Rectal smooth muscle tissue (tissue), 1 donor: ENCODE results near the gene ZNF117.

Experiments used
- H3K27ac ChIP-seq: one replicate; pipeline ENCODE4 v1.7.0; 2013; ENCODE audit warnings: low read depth, low read length, inconsistent platforms
- H3K27me3 ChIP-seq: one replicate; pipeline ENCODE4 v1.7.0; 2013; ENCODE audit warnings: low read length; ENCODE audit not compliant: control insufficient read depth, insufficient read depth
- H3K36me3 ChIP-seq: one replicate; pipeline ENCODE4 v1.7.0; 2013; ENCODE audit warnings: low read length; ENCODE audit not compliant: control insufficient read depth, insufficient read depth
- H3K4me1 ChIP-seq: one replicate; pipeline ENCODE4 v1.7.0; 2013; ENCODE audit warnings: low read length; ENCODE audit not compliant: control insufficient read depth, insufficient read depth
- H3K4me3 ChIP-seq: one replicate; pipeline ENCODE4 v1.7.0; 2013; ENCODE audit warnings: low read length
- H3K9ac ChIP-seq: one replicate; pipeline ENCODE4 v1.7.0; 2013; ENCODE audit warnings: low read length

Gene ZNF117

GRCh38 chr7:65006094-65006992 lies 15.5 kb upstream of the ZNF117 start, which contains the start of gene ERV3-1:
TSS of gene ERV3-1 (minus strand) at chr7:65006687. CDS start at chr7:64993026, 13,661 bp downstream.
- Histone ChIP-seq H3K4me1 (peaks cover 5% of the 10 kb centered on the region), H3K9ac (peak within 1 kb of the TSS; percentile 75), H3K4me3 (peak within 1 kb of the TSS; percentile 92), H3K36me3 (no peaks in the 10 kb centered on the region), H3K27me3 (no peaks in the 10 kb centered on the region), H3K27ac (peak within 1 kb of the TSS; percentile 92)

GRCh38 chr7:65004575-65004974 lies 13.7 kb upstream of the ZNF117 start:
- Histone ChIP-seq H3K4me1 (peaks cover 5% of the 10 kb centered on the region), H3K4me3 (no peak overlapping the region)

DNA sequence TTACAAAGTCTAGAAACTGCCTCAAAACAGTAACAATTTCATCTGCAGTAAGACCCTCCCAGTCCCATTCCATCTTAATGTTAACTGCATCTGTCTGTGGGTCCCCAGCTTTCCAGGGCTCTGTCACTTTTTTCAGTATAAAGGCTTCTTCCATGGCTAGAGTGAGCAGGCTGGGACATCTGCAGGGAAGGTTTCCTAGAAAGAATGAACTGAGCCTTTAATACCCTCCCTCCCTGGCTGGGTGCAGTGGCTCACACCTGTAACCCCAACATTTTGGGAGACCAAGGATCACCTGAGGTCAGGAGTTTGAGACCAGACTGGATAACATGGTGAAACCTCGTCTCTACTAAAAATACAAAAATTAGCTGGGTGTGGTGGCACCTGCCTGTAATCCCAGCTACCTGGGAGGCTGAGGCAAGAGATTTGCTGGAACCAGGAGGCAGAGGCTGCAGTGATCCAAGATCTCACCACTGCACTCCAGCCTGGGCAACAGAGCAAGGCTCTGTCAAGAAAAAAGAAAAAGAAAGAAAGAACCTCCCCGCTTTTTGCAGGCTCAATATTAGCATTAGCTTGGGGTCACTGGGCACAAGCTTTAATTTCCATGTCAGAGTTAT lies 12.2 kb upstream of the ZNF117 start:
- Histone ChIP-seq H3K36me3 (no peaks in the 10 kb centered on the region), H3K27me3 (no peaks in the 10 kb centered on the region), H3K9ac (no peak overlapping the region), H3K4me3 (no peak overlapping the region), H3K4me1 (peaks cover 10% of the 10 kb centered on the region), H3K27ac (no peak overlapping the region)

More at GRCh38 chr7:65004575-65004974, 13.7 kb upstream of the ZNF117 start:
- no peaks in the 10 kb centered on the region for H3K27me3 ChIP-seq
- H3K27ac ChIP-seq: no peak overlapping the region
- no peaks in the 10 kb centered on the region for H3K36me3 ChIP-seq
- no peak overlapping the region for H3K9ac ChIP-seq

GRCh38 chr7:65001291-65001814 lies 10.5 kb upstream of the ZNF117 start:
- Histone ChIP-seq H3K4me1 (peaks cover 10% of the 10 kb centered on the region), H3K36me3 (no peaks in the 10 kb centered on the region), H3K27me3 (no peaks in the 10 kb centered on the region), H3K27ac (no peak overlapping the region), H3K9ac (no peak overlapping the region), H3K4me3 (no peak overlapping the region)

- Histone ChIP-seq H3K27ac (peak overlapping the region; percentile 69), H3K9ac (no peak overlapping the region), H3K36me3 (no peaks in the 10 kb centered on the region), H3K4me3 (no peak overlapping the region), H3K4me1 (peaks cover 5% of the 10 kb centered on the region), H3K27me3 (no peaks in the 10 kb centered on the region)
Observed at GRCh38 chr7:64999165-65000004, 8.5 kb upstream of the ZNF117 start.

- peaks cover 5% of the 10 kb centered on the region for H3K4me1 ChIP-seq
- H3K4me3 ChIP-seq: no peak overlapping the region
- no peaks in the 10 kb centered on the region for H3K36me3 ChIP-seq
Observed at GRCh38 chr7:64998865-64999164, 8.0 kb upstream of the ZNF117 start.

GRCh38 chr7:64997927-64998391 lies 7.1 kb upstream of the ZNF117 start:
- H3K9ac ChIP-seq: no peak overlapping the region

More at GRCh38 chr7:64998865-64999164, 8.0 kb upstream of the ZNF117 start:
- Histone ChIP-seq H3K27me3 (no peaks in the 10 kb centered on the region), H3K27ac (peak overlapping the region; percentile 69), H3K9ac (no peak overlapping the region)

GRCh38 chr7:64997164-64997908 lies 6.5 kb upstream of the ZNF117 start:
- Histone ChIP-seq H3K27me3 (no peaks in the 10 kb centered on the region), H3K27ac (peak overlapping the region; percentile 69), H3K4me1 (peaks cover 5% of the 10 kb centered on the region), H3K9ac (no peak overlapping the region), H3K36me3 (no peaks in the 10 kb centered on the region), H3K4me3 (no peak overlapping the region)

More at GRCh38 chr7:64997927-64998391, 7.1 kb upstream of the ZNF117 start:
- no peaks in the 10 kb centered on the region for H3K36me3 ChIP-seq
- no peaks in the 10 kb centered on the region for H3K27me3 ChIP-seq
- peaks cover 5% of the 10 kb centered on the region for H3K4me1 ChIP-seq
- no peak overlapping the region for H3K4me3 ChIP-seq
- peak overlapping the region; percentile 69 for H3K27ac ChIP-seq

DNA sequence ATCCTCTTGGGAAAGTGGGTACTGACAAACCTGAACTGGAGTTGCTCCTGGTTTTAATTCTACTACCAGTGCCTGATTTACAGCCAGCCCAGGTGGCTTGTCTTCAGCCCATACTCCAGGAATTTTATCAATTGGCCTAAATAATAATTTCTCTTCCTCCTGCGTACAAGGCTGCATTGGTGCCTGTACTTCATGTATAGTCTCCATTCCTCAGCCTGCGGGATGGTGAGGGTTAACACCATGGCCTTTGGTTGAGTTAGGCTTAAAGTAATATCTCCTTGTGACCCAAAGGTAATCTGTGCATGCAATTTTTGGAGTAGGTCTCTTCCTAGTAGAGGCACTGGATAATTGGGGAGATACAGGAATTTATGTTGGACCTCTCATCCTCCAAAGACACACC lies 5.5 kb upstream of the ZNF117 start:
- Histone ChIP-seq H3K27ac (no peak overlapping the region), H3K27me3 (no peaks in the 10 kb centered on the region), H3K9ac (no peak overlapping the region), H3K4me3 (no peak overlapping the region), H3K36me3 (peaks cover 3% of the 10 kb centered on the region), H3K4me1 (peaks cover 5% of the 10 kb centered on the region)

DNA sequence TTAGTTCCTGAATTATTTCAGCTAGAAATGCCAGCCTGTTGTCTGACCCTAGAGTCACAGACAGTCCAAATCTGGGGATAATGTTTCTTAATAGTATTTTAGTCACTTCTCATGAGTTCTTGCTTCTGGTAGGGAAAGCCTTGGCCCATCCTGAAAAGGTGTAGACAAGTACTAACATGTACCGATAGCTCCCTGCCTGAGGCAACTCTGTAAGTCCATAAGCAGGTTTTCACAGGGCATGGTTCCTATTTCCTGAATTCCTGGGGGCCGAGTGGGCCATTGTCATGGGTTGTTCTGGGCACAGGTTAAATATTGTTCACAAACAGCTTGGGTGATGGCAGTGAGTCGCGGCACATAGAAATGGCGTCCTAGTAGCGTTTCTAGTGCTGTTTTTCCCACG lies 3.1 kb upstream of the ZNF117 start:
- no peak overlapping the region for H3K9ac ChIP-seq
- no peak overlapping the region for H3K27ac ChIP-seq
- no peak overlapping the region for H3K4me3 ChIP-seq
- H3K36me3 ChIP-seq: peaks cover 6% of the 10 kb centered on the region
- no peaks in the 10 kb centered on the region for H3K27me3 ChIP-seq
- H3K4me1 ChIP-seq: peaks cover 5% of the 10 kb centered on the region

DNA sequence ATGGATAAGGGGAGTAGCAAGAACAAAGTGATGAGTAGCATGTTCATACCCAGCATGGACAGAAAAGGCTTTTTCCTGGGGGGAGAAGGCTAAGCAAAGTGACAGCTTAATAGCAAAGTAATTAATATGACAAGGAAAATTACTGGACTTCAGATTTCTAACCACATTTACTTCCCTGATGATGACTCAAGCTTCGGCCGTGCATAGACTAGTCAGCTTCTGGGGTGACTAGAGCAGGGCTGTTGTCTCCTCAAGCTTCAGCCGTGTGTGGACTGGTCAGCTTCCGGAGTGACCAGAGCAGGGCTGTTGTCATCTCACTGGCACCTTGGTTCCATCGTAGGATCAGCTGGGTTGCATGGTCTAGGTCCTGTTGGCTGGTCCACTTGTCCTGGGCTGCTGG lies 2.1 kb upstream of the ZNF117 start:
- Histone ChIP-seq H3K4me1 (no peaks in the 10 kb centered on the region), H3K9ac (no peak overlapping the region), H3K27me3 (no peaks in the 10 kb centered on the region), H3K36me3 (peaks cover 6% of the 10 kb centered on the region), H3K27ac (no peak overlapping the region), H3K4me3 (no peak overlapping the region)
